ENCODE data around the gene COL5A3. TPM values are rescaled to one million over a fixed set of nuclear protein-coding genes. Genes with fewer than 3 reads are reported as not detected.

Gene COL5A3
- polyA plus RNA-seq, 2 of the 4 experiments (the other 2 are of a cell fraction): 0.12 to 0.36 TPM

DNA sequence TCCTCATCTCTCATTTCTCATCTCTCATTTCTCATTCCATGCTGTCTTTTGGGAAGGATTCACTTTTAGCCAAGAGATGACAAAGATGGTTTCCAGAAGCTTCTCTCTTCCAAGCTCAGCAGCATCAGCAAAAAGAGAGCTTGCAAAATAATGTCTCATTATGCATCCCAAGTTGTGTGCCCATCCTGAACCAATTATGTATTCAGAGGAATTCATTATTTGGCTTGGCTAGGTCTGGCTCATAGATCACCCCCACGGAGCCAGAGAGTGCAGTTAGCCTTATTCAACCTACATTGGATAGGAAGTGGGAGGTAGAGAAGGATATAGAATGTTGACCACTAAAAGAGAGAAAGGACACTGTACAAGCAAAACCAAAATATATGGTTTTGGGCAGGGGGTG, 68.6 kb downstream of the COL5A3 start:
- Histone ChIP-seq H3K4me1 (peaks cover 10% of the 10 kb centered on the region), H3K9me3 (peaks cover 12% of the 10 kb centered on the region; the same call in 2 of the 3 replicates), H3K27ac (no peak overlapping the region), H3K4me2 (no peak overlapping the region), H3K4me3 (no peak overlapping the region)
- ATAC-seq (no peak), FAIRE-seq (no peak), DNase-seq (ENCODE audit: low read depth in 1 of 2, low spot score in 1 of 2) (no peak)
- CTCF ChIA-PET: no interaction called here
- POLR2A ChIA-PET: no interaction called here
- TF ChIP-seq, protein P1, sequence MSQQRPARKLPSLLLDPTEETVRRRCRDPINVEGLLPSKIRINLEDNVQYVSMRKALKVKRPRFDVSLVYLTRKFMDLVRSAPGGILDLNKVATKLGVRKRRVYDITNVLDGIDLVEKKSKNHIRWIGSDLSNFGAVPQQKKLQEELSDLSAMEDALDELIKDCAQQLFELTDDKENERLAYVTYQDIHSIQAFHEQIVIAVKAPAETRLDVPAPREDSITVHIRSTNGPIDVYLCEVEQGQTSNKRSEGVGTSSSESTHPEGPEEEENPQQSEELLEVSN (IDR thresholded peaks at IDR 0.05; ENCODE audit: borderline replicate concordance, low read depth): no peak
- TF ChIP-seq CHD2 (IDR thresholded peaks at IDR 0.05; ENCODE audit: low read length, partially characterized antibody) (no peak), POLR2A (IDR thresholded peaks at IDR 0.05; ENCODE audit: low read length) (no peak), CBX8 (IDR thresholded peaks at IDR 0.05) (no peak), TP53 (CRISPR knock-in tag; IDR thresholded peaks at IDR 0.05) (no peak), NR3C1 (IDR thresholded peaks at IDR 0.05) (no peak), HOXA7 (CRISPR knock-in tag; IDR thresholded peaks at IDR 0.05) (no peak), MAZ (IDR thresholded peaks at IDR 0.05; ENCODE audit: borderline replicate concordance, low read depth, low read length) (no peak), ESRRA (IDR thresholded peaks at IDR 0.05; ENCODE audit: borderline replicate concordance, low read length) (no peak), POLR2AphosphoS2 (conservative IDR thresholded peaks at IDR 0.05; ENCODE audit: low read length) (no peak), RAD21 (conservative IDR thresholded peaks at IDR 0.05 in 1 of 2, IDR thresholded peaks at IDR 0.05 in 1 of 2) (no peak), MYC (IDR thresholded peaks at IDR 0.05; ENCODE audit: borderline replicate concordance, low read length) (no peak), HEYL (CRISPR knock-in tag; IDR thresholded peaks at IDR 0.05) (no peak), ZC3H11A (IDR thresholded peaks at IDR 0.05) (no peak), ZFP36 (IDR thresholded peaks at IDR 0.05; ENCODE audit: borderline replicate concordance, partially characterized antibody) (no peak), JUNB (IDR thresholded peaks at IDR 0.05) (no peak), CEBPB (IDR thresholded peaks at IDR 0.05) (no peak)
- TF ChIP-seq, protein P2, sequence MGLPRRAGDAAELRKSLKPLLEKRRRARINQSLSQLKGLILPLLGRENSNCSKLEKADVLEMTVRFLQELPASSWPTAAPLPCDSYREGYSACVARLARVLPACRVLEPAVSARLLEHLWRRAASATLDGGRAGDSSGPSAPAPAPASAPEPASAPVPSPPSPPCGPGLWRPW (IDR thresholded peaks at IDR 0.05): no peak
- TF ChIP-seq, protein P3, sequence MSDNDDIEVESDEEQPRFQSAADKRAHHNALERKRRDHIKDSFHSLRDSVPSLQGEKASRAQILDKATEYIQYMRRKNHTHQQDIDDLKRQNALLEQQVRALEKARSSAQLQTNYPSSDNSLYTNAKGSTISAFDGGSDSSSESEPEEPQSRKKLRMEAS (IDR thresholded peaks at IDR 0.05): no peak
- TF ChIP-seq, protein P4, sequence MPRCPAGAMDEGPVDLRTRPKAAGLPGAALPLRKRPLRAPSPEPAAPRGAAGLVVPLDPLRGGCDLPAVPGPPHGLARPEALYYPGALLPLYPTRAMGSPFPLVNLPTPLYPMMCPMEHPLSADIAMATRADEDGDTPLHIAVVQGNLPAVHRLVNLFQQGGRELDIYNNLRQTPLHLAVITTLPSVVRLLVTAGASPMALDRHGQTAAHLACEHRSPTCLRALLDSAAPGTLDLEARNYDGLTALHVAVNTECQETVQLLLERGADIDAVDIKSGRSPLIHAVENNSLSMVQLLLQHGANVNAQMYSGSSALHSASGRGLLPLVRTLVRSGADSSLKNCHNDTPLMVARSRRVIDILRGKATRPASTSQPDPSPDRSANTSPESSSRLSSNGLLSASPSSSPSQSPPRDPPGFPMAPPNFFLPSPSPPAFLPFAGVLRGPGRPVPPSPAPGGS (IDR thresholded peaks at IDR 0.05): no peak
- 0% methylated on average over 1 of the region's 1 CpG for WGBS (ENCODE audit: missing lambda C conversion rate)

GRCh38 chr19:9941231-9941630, 69.1 kb downstream of the COL5A3 start:
- Histone ChIP-seq H3K27ac (no peak overlapping the region), H3K4me3 (no peak overlapping the region), H3K4me1 (peaks cover 12% of the 10 kb centered on the region), H3K9me3 (peaks cover 12% of the 10 kb centered on the region; the same call in 2 of the 3 replicates), H3K4me2 (no peak overlapping the region)
- ATAC-seq: no peak
- WGBS (ENCODE audit: missing lambda C conversion rate): no CpG with 5 or more reads among the region's 1 CpG
- ChIA-PET POLR2A (no interaction called here), CTCF (no interaction called here)
- no peak for TF ChIP-seq JUN (IDR thresholded peaks at IDR 0.05)
- no peak for FAIRE-seq
- DNase-seq (ENCODE audit: low read depth in 1 of 2, low spot score in 1 of 2): no peak

DNA sequence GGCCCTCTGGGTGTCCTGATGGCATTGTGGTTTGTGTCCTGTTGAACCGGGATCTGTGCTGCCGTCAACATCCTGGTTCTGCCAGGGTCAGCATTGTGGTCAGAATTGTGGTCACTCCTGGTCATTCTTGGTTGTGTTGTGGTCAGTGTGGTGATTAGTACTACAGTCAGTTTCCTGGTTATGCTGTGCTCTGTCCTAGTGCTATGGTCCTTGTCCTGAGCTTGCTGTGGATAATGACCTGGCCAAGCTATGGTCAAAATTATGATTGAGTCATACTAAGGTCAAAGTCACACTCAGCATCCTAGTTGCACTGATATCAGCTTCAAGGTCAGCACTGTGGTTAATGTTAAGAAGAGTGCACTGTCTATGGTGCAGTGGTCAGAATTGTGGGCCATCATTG, 69.5 kb downstream of the COL5A3 start:
- no peak for TF ChIP-seq ZC3H11A (IDR thresholded peaks at IDR 0.05)
- no peak for TF ChIP-seq JUN (IDR thresholded peaks at IDR 0.05)
- no peak for TF ChIP-seq RCOR1 (IDR thresholded peaks at IDR 0.05; ENCODE audit: low read depth, low read length)
- TF ChIP-seq RARB (CRISPR knock-in tag; IDR thresholded peaks at IDR 0.05): no peak
- no peak for TF ChIP-seq CBX2 (IDR thresholded peaks at IDR 0.05; ENCODE audit: borderline replicate concordance, low read depth)
- TF ChIP-seq POLR2A (IDR thresholded peaks at IDR 0.05; ENCODE audit: low read length): no peak
- TF ChIP-seq, protein P1 (IDR thresholded peaks at IDR 0.05; ENCODE audit: borderline replicate concordance, low read depth): no peak
- no peak for TF ChIP-seq HOXA7 (CRISPR knock-in tag; IDR thresholded peaks at IDR 0.05)
- no peak for TF ChIP-seq JUNB (IDR thresholded peaks at IDR 0.05)
- TF ChIP-seq HDAC2 (IDR thresholded peaks at IDR 0.05): no peak
- TF ChIP-seq CEBPB (IDR thresholded peaks at IDR 0.05): no peak
- TF ChIP-seq HMGXB4 (CRISPR knock-in tag; IDR thresholded peaks at IDR 0.05; ENCODE audit: borderline replicate concordance): no peak
- no peak for TF ChIP-seq ZFP36 (IDR thresholded peaks at IDR 0.05; ENCODE audit: borderline replicate concordance, partially characterized antibody)
- TF ChIP-seq FOXS1 (CRISPR knock-in tag; IDR thresholded peaks at IDR 0.05): no peak
- no peak for TF ChIP-seq HEYL (CRISPR knock-in tag; IDR thresholded peaks at IDR 0.05)
- no peak for TF ChIP-seq BHLHE40 (IDR thresholded peaks at IDR 0.05; ENCODE audit: low read depth, low read length)
- no peak for TF ChIP-seq GATA3 (IDR thresholded peaks at IDR 0.05; ENCODE audit: borderline replicate concordance)
- TF ChIP-seq EHMT2 (IDR thresholded peaks at IDR 0.05; ENCODE audit: low read depth): no peak
- no peak for TF ChIP-seq CHD2 (IDR thresholded peaks at IDR 0.05; ENCODE audit: low read length, partially characterized antibody)
- H3K9me3 ChIP-seq: peaks cover 12% of the 10 kb centered on the region; the same call in 2 of the 3 replicates
- no peak overlapping the region for H3K27ac ChIP-seq
- H3K4me3 ChIP-seq: no peak overlapping the region
- DNase-seq (ENCODE audit: low read depth in 1 of 2, low spot score in 1 of 2) (no peak), ATAC-seq (no peak), FAIRE-seq (no peak)
- ChIA-PET POLR2A (no interaction called here), CTCF (interaction anchor here (0.6 to 1.6 kb wide), 3 partner anchors 10 to 87 kb away, joined by 3 to 7 read pairs (median 3); no protein-coding TSS in a partner anchor)
- H3K4me1 ChIP-seq: peaks cover 14% of the 10 kb centered on the region
- no peak overlapping the region for H3K4me2 ChIP-seq
- 33% methylated on average over 2 of the region's 2 CpGs for WGBS (ENCODE audit: missing lambda C conversion rate)
